ENCODE measurements around the gene USP46. TPM values are rescaled to one million over a fixed set of nuclear protein-coding genes. Genes with fewer than 3 reads are reported as not detected.

USP46 gene, protein sequence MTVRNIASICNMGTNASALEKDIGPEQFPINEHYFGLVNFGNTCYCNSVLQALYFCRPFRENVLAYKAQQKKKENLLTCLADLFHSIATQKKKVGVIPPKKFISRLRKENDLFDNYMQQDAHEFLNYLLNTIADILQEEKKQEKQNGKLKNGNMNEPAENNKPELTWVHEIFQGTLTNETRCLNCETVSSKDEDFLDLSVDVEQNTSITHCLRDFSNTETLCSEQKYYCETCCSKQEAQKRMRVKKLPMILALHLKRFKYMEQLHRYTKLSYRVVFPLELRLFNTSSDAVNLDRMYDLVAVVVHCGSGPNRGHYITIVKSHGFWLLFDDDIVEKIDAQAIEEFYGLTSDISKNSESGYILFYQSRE
- 12.3 TPM for total RNA-seq
- long read RNA-seq, full-length matches to known transcripts = 10 of 13 reads
- long read RNA-seq, partial matches to known transcripts = 0 of 13 reads
- long read RNA-seq, other reads (novel, unspliced or antisense) = 3 of 13 reads

DNA sequence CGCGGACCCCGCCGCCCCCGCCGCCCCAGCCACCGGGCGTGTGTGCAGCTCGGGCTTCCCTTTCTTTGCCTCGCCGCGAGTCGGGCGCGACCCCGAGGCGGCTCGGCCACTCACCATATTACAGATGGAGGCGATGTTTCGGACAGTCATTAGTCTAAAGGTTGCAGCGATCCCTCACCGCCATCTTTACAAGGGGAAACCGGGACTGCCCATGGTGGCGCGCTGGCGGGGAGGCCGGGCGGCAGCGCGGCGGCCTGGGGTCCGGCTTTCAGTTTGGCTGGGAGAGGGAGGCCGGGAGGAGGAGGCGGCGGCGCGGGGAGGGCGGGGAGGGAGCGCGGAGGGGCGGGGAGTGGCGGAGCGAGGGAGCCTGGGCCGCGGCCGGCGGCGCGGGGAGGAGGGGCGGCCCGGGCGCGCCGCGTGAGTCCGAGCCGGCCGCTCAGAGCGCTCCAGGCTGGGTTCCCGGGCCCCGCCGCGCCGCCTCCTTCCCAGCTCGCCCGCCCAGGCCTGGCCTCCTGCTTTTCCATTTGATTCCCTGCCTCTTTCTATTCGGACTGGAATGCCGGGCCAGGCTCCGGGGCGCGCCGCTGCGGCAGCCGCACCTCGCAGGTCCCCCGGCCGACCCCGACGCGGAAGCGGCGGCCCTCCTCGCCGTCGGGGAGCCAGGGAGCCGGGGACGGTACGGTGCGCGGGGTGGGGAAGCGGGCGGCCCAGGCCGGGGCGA is at the start of gene USP46:
Gene USP46 (minus strand): TSS at position 301 of the 721 bp plus-strand sequence. CDS start 151 bp downstream, at position 150.
- Histone ChIP-seq H3K27me3 (ENCODE audit: low read depth) (no peaks in the 10 kb centered on the region), H3K9me3 (no peaks in the 10 kb centered on the region), H3K4me3 (peak within 1 kb of the TSS; percentile 75), H3K27ac (peak within 1 kb of the TSS; percentile 95), H3K36me3 (no peaks in the 10 kb centered on the region), H3K4me1 (peaks cover 23% of the 10 kb centered on the region)
- ATAC-seq = peak; percentile 97 to 99
- intact Hi-C loops (cut with DNase I) = no loop called here
- TF ChIP-seq CTCF (IDR thresholded peaks at IDR 0.05) = no peak
- DNase-seq = peak; percentile 84

DNA sequence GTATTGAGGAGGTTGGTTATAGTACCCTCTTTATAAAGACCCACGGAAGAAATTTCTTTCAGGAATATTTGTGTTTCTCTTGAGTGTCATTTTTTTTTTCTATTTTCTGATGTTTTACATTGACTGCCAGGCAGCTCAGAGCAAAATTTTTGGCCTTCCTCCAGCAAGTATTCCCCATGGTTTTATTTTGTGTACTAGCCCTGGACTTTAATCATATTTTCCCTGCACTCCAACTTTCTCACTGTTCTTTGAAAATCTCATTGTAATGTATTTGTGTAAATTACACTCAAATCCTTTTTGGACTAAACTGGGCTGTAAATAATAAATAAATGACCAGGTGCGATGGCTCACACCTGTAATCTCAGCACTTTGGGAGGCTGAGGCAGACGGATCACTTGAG is 45.6 kb upstream of the USP46 start:
- ATAC-seq (no peak), DNase-seq (no peak)
- no peak for TF ChIP-seq CTCF (IDR thresholded peaks at IDR 0.05)
- Histone ChIP-seq H3K4me1 (no peaks in the 10 kb centered on the region), H3K9me3 (no peaks in the 10 kb centered on the region), H3K27ac (no peak overlapping the region), H3K36me3 (no peaks in the 10 kb centered on the region), H3K27me3 (ENCODE audit: low read depth) (no peaks in the 10 kb centered on the region), H3K4me3 (no peak overlapping the region)
- intact Hi-C loops (cut with DNase I) = no loop called here

DNA sequence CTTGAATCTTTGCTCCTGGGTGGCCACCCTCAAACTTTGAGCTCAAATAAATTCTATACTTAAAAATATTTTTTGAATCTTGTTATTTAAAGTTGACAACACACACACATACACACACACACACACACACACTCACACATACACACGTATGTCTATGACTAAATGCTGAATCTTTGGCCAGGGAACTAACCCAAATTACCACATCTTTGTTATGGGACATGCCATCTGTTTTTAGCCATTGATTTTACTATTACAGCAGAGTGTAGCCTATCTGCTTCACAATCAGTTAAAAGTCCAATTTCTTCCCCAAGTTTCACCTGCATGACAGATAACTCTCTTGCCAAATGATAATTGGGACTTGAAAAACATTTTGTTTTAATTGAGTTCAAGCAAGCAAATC is 45.0 kb upstream of the USP46 start:
- H3K36me3 ChIP-seq = no peaks in the 10 kb centered on the region
- H3K27ac ChIP-seq = no peak overlapping the region
- no peak for DNase-seq
- ATAC-seq = no peak
- intact Hi-C loops (cut with DNase I) = no loop called here
- no peaks in the 10 kb centered on the region for H3K4me1 ChIP-seq
- TF ChIP-seq CTCF (IDR thresholded peaks at IDR 0.05) = no peak
- H3K9me3 ChIP-seq = no peaks in the 10 kb centered on the region
- H3K27me3 ChIP-seq (ENCODE audit: low read depth) = no peaks in the 10 kb centered on the region
- no peak overlapping the region for H3K4me3 ChIP-seq

GRCh38 chr4:52701207-52701606 is 42.1 kb upstream of the USP46 start:
- Histone ChIP-seq H3K9me3 (no peaks in the 10 kb centered on the region), H3K4me3 (no peak overlapping the region), H3K27me3 (ENCODE audit: low read depth) (no peaks in the 10 kb centered on the region), H3K4me1 (no peaks in the 10 kb centered on the region), H3K36me3 (no peaks in the 10 kb centered on the region), H3K27ac (no peak overlapping the region)
- ATAC-seq (no peak), DNase-seq (no peak)
- intact Hi-C loops (cut with DNase I) = no loop called here
- no peak for TF ChIP-seq CTCF (IDR thresholded peaks at IDR 0.05)

- intact Hi-C loops (cut with DNase I) = no loop called here
- peaks cover 14% of the 10 kb centered on the region for H3K9me3 ChIP-seq
- DNase-seq = no peak
These were observed 35.8 kb upstream of the USP46 start for GRCh38 chr4:52694936-52695335.

More at GRCh38 chr4:52694936-52695335, 35.8 kb upstream of the USP46 start:
- H3K4me1 ChIP-seq = no peaks in the 10 kb centered on the region
- no peaks in the 10 kb centered on the region for H3K27me3 ChIP-seq (ENCODE audit: low read depth)
- no peaks in the 10 kb centered on the region for H3K36me3 ChIP-seq
- no peak for ATAC-seq
- H3K4me3 ChIP-seq = no peak overlapping the region
- no peak overlapping the region for H3K27ac ChIP-seq
- no peak for TF ChIP-seq CTCF (IDR thresholded peaks at IDR 0.05)
